GM10248 (cell line): ENCODE data around the gene PDGFD.

Source experiments
- CTCF ChIA-PET: fragments of 300-600 bp; sonication (Branson Sonifier 250); formaldehyde crosslinking; extraction: SDS; loops from one replicate; lab custom pipeline; 2021; ENCODE audit warnings: antibody characterized with exemption; lab: Yijun Ruan, JAX
- POLR2A ChIA-PET: fragments of 350-650 bp; sonication (Branson Sonifier 250); formaldehyde crosslinking; extraction: SDS; loops from one replicate; lab custom pipeline; 2020; ENCODE audit warnings: antibody characterized with exemption; lab: Yijun Ruan, JAX
- DNase-seq: peaks from one replicate; pipeline ENCODE4 v3.0.0; 2012; ENCODE audit errors: extremely low spot score
- CTCF ChIP-seq: IDR thresholded peaks from 2 replicates; pipeline ENCODE4 v1.5.1; 2012; ENCODE audit warnings: mild to moderate bottlenecking, low read depth; ENCODE audit errors: extremely low read depth, missing control alignments, control extremely low read depth

PDGFD gene

GRCh38 chr11:104148706-104149105, 15.2 kb downstream of the PDGFD start:
- POLR2A ChIA-PET, result no interaction called here
- DNase-seq, result no peak
- CTCF ChIA-PET, result interaction anchor here (1.2 to 3.4 kb wide), 3 partner anchors 10 to 466 kb away, joined by 3 to 14 read pairs (median 4); no protein-coding TSS in a partner anchor
- no peak for TF ChIP-seq CTCF

- TF ChIP-seq CTCF, result no peak
- CTCF ChIA-PET, result interaction anchor here (1.2 to 3.4 kb wide), 2 partner anchors 14 to 465 kb away, joined by 4 to 14 read pairs; no protein-coding TSS in a partner anchor
- POLR2A ChIA-PET, result no interaction called here
- no peak for DNase-seq
Observed at GRCh38 chr11:104148074-104148473, 15.9 kb downstream of the PDGFD start.

- ChIA-PET CTCF (interaction anchor here (1.8 to 3.4 kb wide), 2 partner anchors 9 to 464 kb away, joined by 4 to 14 read pairs; no protein-coding TSS in a partner anchor), POLR2A (no interaction called here)
- DNase-seq, result no peak
- TF ChIP-seq CTCF, result no peak
Observed at GRCh38 chr11:104146943-104147342, 17.0 kb downstream of the PDGFD start.

- no peak for TF ChIP-seq CTCF
- ChIA-PET POLR2A (no interaction called here), CTCF (interaction anchor here (1.8 to 3.4 kb wide), 2 partner anchors 9 to 464 kb away, joined by 4 to 14 read pairs; no protein-coding TSS in a partner anchor)
- no peak for DNase-seq
Observed at GRCh38 chr11:104146421-104146820, 17.5 kb downstream of the PDGFD start.

GRCh38 chr11:104145062-104145461, 18.9 kb downstream of the PDGFD start:
- ChIA-PET POLR2A (no interaction called here), CTCF (no interaction called here)
- DNase-seq, result no peak
- TF ChIP-seq CTCF, result no peak

GRCh38 chr11:104142698-104143097, 21.2 kb downstream of the PDGFD start:
- DNase-seq, result no peak
- CTCF ChIA-PET, result no interaction called here
- no peak for TF ChIP-seq CTCF
- POLR2A ChIA-PET, result no interaction called here
